Measurements from ENCODE around the gene GABRD. TPM values are rescaled to one million over a fixed set of nuclear protein-coding genes. Genes with fewer than 3 reads are reported as not detected.

GABRD gene
- total and polyA plus RNA-seq, 10 of the 15 experiments (the other 5 are each of a cell fraction or from before 2014, with no cell fraction given) = not detected

DNA sequence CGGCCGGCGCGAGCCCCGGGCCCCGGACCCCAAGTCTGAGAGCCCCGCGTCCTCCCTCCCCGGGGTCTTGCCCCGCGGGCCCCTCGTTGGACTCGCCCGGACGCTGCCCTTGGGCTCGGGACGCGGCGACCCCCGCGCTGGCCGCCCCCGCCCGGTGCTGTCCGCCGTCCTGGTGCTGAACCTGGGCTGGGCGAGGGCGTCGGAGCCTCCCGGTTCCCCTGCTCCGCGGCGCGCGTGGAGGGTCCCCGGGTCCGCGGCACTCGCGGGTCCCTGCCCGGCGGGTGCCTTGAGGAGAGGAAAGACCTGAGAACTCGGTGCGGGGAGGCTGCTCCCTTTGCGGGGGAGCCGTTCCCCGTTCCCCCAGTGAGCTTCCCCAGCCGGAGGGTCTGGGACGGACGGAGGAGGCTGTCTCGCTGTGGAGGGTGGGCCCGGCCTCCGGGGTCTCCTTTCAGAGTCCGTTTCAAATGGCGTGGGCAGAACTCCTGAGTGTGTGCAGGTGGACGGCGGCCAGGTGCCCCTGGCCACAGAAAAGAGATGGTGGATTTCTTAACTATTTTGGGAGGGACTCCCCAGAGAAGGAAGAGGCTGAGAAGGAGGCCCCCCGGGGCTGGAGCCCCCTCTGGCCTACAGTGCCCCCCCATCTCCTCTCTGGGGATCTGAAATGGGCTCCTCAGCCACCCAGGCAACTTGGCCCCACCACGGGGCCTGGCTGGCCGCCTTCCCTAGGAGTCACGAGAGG, 595 bp downstream of the GABRD start:
- BruUV-seq (replicated peaks) = no TSS peak
- Histone ChIP-seq H3K27ac (ENCODE audit: control insufficient read depth, insufficient read depth) (no peak overlapping the region), H3K36me3 (ENCODE audit: control insufficient read depth in 2 of 2, insufficient read depth in 2 of 2, low read length in 1 of 2) (no peaks in the 10 kb centered on the region), H3K4me3 (no peak overlapping the region), H4K20me1 (ENCODE audit: control insufficient read depth, insufficient read depth) (no peaks in the 10 kb centered on the region), H3K4me2 (ENCODE audit: control insufficient read depth, insufficient read depth) (no peak overlapping the region), H3K79me2 (ENCODE audit: control insufficient read depth, insufficient read depth, low read length) (no peaks in the 10 kb centered on the region), H3K9me3 (replicated peaks; ENCODE audit: control insufficient read depth, insufficient read depth, low read length) (no peaks in the 10 kb centered on the region), H2AFZ (ENCODE audit: control insufficient read depth, low read depth, low read length) (no peak overlapping the region), H3K4me1 (ENCODE audit: control insufficient read depth, insufficient read depth, low read length) (no peaks in the 10 kb centered on the region), H3K27me3 (replicated peaks in 1 of 2; ENCODE audit: control insufficient read depth in 2 of 2, insufficient read depth in 2 of 2, low read length in 1 of 2) (peaks cover 3 to 5% of the 10 kb centered on the region in 2 experiments; a peak in 2 of 4 replicates), H3K9ac (ENCODE audit: control insufficient read depth, insufficient read depth, low read length) (no peak overlapping the region)
- RAD21 ChIA-PET (ENCODE audit: unreplicated experiment) = no interaction called here
- TF ChIP-seq, protein P1, sequence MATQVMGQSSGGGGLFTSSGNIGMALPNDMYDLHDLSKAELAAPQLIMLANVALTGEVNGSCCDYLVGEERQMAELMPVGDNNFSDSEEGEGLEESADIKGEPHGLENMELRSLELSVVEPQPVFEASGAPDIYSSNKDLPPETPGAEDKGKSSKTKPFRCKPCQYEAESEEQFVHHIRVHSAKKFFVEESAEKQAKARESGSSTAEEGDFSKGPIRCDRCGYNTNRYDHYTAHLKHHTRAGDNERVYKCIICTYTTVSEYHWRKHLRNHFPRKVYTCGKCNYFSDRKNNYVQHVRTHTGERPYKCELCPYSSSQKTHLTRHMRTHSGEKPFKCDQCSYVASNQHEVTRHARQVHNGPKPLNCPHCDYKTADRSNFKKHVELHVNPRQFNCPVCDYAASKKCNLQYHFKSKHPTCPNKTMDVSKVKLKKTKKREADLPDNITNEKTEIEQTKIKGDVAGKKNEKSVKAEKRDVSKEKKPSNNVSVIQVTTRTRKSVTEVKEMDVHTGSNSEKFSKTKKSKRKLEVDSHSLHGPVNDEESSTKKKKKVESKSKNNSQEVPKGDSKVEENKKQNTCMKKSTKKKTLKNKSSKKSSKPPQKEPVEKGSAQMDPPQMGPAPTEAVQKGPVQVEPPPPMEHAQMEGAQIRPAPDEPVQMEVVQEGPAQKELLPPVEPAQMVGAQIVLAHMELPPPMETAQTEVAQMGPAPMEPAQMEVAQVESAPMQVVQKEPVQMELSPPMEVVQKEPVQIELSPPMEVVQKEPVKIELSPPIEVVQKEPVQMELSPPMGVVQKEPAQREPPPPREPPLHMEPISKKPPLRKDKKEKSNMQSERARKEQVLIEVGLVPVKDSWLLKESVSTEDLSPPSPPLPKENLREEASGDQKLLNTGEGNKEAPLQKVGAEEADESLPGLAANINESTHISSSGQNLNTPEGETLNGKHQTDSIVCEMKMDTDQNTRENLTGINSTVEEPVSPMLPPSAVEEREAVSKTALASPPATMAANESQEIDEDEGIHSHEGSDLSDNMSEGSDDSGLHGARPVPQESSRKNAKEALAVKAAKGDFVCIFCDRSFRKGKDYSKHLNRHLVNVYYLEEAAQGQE (IDR thresholded peaks at IDR 0.05; ENCODE audit: low read depth, low read length) = peak; percentile 66
- TF ChIP-seq KAT2A (conservative IDR thresholded peaks at IDR 0.05; ENCODE audit: control insufficient read depth, low read depth, low read length) (no peak), EGR1 (IDR thresholded peaks at IDR 0.05; ENCODE audit: borderline replicate concordance in 1 of 2, low read depth in 2 of 2, low read length in 2 of 2) (0 out of 3 replicates have a peak, but pooled peaks of 1 of the 2 experiments have one; percentile 19)
- no peak for ATAC-seq
- in situ Hi-C loops (cut with MboI) (no loop called here), intact Hi-C loops (cut with micrococcal nuclease; ENCODE audit: unreplicated experiment) (no loop called here)
- POLR2A ChIA-PET = no interaction called here
- DNase-seq (ENCODE audit: low read depth, low spot score) = no peak
- WGBS (ENCODE audit: insufficient coverage, insufficient replicate concordance, low lambda C conversion rate, missing lambda C conversion rate) = 42% methylated on average over 43 of the region's 61 CpGs
- CTCF ChIA-PET = no interaction called here
- SMC1A ChIA-PET (ENCODE audit: uncharacterized antibody, unreplicated experiment) = no interaction called here
- no peak for FAIRE-seq

Data from GM12878 (cell line).